BLaER1 (cell line): ENCODE data around the gene CYP4F2.
A peak's percentile ranks its signal among the peaks of the same experiment; 100 is the strongest.
"Not testable (repeated sequence)": the region's sequence is repeated elsewhere in the genome, so short reads cannot be mapped to it uniquely, and the experiment has no call there.

Source experiments
- H3K27ac ChIP-seq: shearing (Covaris generic); formaldehyde crosslinking; 2 replicates; pipeline ENCODE4 v1.8.1; 2022
- H3K27me3 ChIP-seq: shearing (Covaris generic); formaldehyde crosslinking; 2 replicates; pipeline ENCODE4 v1.8.1; 2022
- H3K36me3 ChIP-seq: shearing (Covaris generic); formaldehyde crosslinking; 2 replicates; pipeline ENCODE4 v1.8.1; 2022
- H3K4me1 ChIP-seq: shearing (Covaris generic); formaldehyde crosslinking; 2 replicates; pipeline ENCODE4 v1.8.1; 2022
- H3K4me2 ChIP-seq: shearing (Covaris generic); formaldehyde crosslinking; 2 replicates; pipeline ENCODE4 v1.8.1; 2022
- H3K4me3 ChIP-seq: shearing (Covaris generic); formaldehyde crosslinking; 2 replicates; pipeline ENCODE4 v1.8.1; 2022
- H3K9ac ChIP-seq: shearing (Covaris generic); formaldehyde crosslinking; 2 replicates; pipeline ENCODE4 v1.8.1; 2022
- H3K9me3 ChIP-seq: shearing (Covaris generic); formaldehyde crosslinking; 2 replicates; pipeline ENCODE4 v1.8.1; 2022
- H4K20me1 ChIP-seq: shearing (Covaris generic); formaldehyde crosslinking; 2 replicates; pipeline ENCODE4 v1.8.1; 2022
- Cebpa-rat ChIP-seq: shearing (Covaris generic); IDR thresholded peaks from 2 replicates; pipeline ENCODE4 v1.8.1; 2022

The CYP4F2 gene

DNA sequence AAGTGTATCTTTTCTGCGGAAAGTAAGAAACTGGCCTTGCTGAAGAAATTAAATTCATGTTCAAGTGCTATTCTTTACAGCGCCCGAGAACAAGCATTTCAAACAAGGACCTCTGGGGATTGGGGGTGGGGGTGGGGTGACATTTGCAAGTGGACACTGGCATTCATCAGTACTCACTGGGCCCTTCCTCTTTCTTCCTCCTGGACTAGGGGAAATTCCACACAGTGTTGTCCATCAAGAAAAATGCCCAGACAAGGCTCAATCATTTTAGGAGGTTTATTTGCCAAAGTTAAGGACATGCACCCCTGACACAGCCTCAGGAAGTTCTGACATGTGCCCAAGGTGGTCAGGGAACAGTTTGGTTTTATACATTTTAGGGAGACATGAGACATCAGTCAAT is 59.5 kb downstream of the CYP4F2 start:
- H3K36me3 ChIP-seq = no peaks in the 10 kb centered on the region
- H3K9me3 ChIP-seq = no peaks in the 10 kb centered on the region
- TF ChIP-seq Cebpa-rat = no peak
- no peaks in the 10 kb centered on the region for H3K27me3 ChIP-seq
- H3K4me3 ChIP-seq = no peak overlapping the region
- peak overlapping the region; percentile 97 for H3K4me2 ChIP-seq
- H3K9ac ChIP-seq = no peak overlapping the region; the same call in 1 of the 2 replicates
- H3K27ac ChIP-seq = peak overlapping the region; percentile 100
- H4K20me1 ChIP-seq = no peaks in the 10 kb centered on the region
- peaks cover 60% of the 10 kb centered on the region for H3K4me1 ChIP-seq

DNA sequence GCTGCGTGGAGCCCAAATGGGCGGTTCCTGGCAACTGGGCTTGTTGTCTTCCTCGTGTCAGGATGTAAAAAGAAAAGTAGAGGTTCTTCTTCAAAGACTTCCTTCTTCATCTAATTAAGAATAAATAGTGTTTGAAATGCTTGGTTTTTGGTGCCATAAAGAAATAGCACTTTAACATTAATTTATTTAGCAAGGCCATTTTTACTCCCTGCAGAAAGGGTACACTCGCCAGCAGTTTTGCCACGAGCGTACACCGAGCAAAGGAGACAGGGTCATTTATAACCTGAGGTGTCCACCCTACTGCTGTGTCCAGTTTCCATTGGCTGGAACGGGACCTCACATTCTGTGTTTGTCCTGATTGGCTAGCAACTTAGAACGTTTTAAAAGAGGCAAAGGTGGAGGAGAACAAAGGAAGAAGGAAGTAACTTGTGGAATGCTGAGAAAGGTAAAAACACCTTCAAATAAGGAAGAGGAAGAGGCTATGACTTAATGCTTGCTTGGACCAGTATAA is 60.6 kb downstream of the CYP4F2 start:
- H3K4me2 ChIP-seq = peak overlapping the region; percentile 97
- peaks cover 49% of the 10 kb centered on the region for H3K4me1 ChIP-seq
- TF ChIP-seq Cebpa-rat = no peak
- H3K27ac ChIP-seq = peak overlapping the region; percentile 100
- no peaks in the 10 kb centered on the region for H3K36me3 ChIP-seq
- H3K27me3 ChIP-seq = no peaks in the 10 kb centered on the region
- no peaks in the 10 kb centered on the region for H4K20me1 ChIP-seq
- peak overlapping the region; percentile 93 for H3K4me3 ChIP-seq
- no peaks in the 10 kb centered on the region for H3K9me3 ChIP-seq
- H3K9ac ChIP-seq = peak overlapping the region; percentile 99

DNA sequence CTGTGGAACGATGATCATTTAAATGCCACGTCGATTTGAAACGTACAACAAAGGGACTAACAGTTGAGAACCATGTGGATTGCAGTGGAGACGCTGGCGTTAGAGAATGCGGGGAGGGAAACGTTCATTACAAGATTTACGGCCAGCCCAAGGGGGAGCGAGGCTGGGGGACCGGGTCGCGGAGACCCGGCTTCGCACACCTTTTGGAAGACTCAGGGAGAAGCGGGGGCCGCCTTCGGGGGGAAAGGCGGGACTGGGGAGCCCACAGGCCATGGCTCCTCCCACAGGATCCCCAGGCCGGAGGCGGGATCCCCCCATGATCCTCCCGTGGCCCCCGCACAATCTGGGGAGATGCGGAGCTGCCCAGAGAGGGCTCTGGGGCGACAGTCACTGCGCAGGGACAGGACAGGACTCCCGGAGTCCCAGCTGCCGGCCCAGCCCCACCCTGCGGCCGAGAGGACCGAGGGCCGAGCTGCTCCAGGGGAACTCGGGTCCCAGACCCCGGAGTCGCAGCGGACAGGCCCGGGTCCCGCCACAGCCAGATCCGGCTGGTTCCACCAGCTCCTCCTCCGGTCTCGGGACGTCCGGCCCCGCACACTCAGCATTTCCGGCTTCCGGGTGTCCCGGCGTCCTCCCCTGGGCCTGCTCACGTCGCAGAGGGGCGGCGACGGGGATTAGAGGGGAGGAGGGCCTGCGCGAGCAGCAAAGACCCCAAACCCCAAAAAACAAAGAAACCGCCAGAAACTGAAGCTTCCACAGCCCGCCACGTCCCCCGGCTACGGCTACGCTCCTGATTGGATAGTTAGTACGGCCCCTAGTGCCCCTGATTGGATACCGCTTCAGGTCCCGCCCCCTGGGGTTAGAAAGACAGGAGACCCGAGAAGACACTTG is 61.3 kb downstream of the CYP4F2 start:
- Histone ChIP-seq H3K4me1 (peaks cover 43% of the 10 kb centered on the region), H3K36me3 (no peaks in the 10 kb centered on the region), H4K20me1 (no peaks in the 10 kb centered on the region), H3K9ac (peak overlapping the region; percentile 99), H3K4me2 (peak overlapping the region; percentile 97), H3K4me3 (peak overlapping the region; percentile 93), H3K27ac (peak overlapping the region; percentile 100), H3K9me3 (no peaks in the 10 kb centered on the region), H3K27me3 (no peaks in the 10 kb centered on the region)
- no peak for TF ChIP-seq Cebpa-rat

DNA sequence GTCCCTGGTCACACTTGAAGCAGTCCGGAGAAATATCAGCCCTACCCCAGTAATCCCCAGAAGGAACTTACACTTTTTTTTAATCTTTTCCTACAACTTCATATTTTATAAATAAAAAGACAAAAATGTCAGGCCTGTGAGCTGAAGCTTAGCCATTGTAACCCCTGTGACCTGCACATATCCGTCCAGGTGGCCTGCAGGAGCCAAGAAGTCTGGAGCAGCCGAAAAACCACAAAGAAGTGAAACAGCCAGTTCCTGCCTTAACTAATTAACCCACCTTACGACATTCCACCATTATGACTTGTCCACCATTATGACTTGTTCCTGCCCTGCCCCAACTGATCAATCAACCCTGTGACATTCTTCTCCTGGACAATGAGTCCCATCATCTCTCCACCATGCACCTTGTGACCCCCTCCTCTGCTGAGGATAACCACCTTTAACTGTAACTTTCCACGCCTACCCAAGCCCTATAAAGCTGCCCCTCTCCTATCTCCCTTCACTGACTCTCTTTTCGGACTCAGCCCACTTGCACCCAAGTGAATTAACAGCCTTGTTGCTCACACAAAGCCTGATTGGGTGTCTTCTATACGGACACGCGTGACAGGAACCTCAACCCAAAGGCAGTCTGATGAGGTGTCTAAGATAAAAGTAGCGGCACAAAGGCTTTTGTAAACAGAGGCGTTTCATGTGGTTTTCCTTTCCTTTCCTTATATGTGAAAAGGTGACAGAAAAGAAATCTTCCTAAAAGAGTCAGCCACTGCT is 62.1 kb downstream of the CYP4F2 start:
- H4K20me1 ChIP-seq, H3K9me3 ChIP-seq, H3K27me3 ChIP-seq, H3K36me3 ChIP-seq: not testable (repeated sequence)
- Histone ChIP-seq H3K9ac (peak overlapping the region; percentile 99), H3K4me1 (peaks cover 43% of the 10 kb centered on the region), H3K27ac (peak overlapping the region; percentile 100), H3K4me3 (peak overlapping the region; percentile 93), H3K4me2 (peak overlapping the region; percentile 97)

DNA sequence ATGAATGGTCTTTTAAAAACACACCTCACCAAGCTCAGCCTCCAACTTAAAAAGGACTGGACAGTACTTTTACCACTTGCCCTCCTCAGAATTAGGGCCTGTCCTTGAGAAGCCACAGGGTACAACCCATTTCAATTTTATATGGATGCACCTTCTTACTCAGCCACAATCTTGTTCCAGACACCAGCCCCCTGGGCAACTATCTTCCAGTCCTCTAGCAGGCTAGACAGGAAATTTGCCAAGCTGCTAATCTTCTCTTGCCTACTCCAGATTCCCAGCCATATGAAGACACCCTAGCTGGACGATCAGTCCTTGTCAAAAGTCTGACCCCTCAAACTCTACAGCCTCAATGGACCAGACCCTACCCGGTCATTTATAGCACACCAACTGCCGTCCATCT is 63.6 kb downstream of the CYP4F2 start:
- not testable (repeated sequence) for H3K27me3 ChIP-seq, H3K9ac ChIP-seq, H4K20me1 ChIP-seq, H3K36me3 ChIP-seq, H3K27ac ChIP-seq, H3K9me3 ChIP-seq, H3K4me3 ChIP-seq, H3K4me2 ChIP-seq
- H3K4me1 ChIP-seq = peaks cover 30% of the 10 kb centered on the region

DNA sequence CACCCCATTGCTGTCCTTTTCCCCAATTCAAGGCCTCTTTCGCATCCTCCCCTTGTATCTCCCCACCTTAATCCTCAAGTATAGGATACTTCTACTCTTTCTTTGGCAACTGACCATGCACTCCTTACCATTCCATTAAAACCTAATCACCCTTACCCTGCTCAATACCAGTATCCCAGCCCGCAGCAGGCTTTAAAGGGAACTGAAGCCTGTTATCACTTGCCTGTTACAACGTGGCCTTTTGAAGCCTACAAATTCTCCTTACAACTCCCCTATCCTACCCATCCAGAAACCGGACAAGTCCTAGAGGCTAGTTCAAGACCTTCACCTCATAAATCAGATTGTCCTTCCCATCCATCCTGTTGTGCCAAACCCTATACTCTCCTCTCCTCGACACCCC is 66.2 kb downstream of the CYP4F2 start:
- no peak overlapping the region for H3K4me2 ChIP-seq
- no peak for TF ChIP-seq Cebpa-rat
- H3K4me1 ChIP-seq = peaks cover 25% of the 10 kb centered on the region
- no peaks in the 10 kb centered on the region for H3K36me3 ChIP-seq
- no peak overlapping the region for H3K9ac ChIP-seq
- no peaks in the 10 kb centered on the region for H3K27me3 ChIP-seq
- no peak overlapping the region for H3K27ac ChIP-seq
- H3K4me3 ChIP-seq = no peak overlapping the region
- no peaks in the 10 kb centered on the region for H3K9me3 ChIP-seq
- no peaks in the 10 kb centered on the region for H4K20me1 ChIP-seq

DNA sequence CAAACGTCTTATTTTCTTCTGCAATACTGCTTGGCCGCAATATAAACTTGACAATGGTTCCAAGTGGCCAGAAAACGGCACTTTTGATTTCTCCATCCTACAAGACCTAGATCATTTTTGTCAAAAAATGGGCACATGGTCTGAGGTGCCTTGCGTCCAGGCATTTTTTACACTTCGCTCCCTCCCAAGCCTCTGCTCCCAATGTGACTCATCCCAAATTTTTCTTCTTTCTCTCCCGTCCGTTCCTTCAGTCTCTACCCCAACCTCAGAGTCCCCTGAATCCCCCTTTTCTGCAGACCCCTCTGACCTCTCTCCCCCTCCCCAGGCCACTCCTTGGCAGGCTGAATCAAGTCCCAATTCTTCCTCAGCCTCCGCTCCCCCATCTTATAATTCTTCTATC is 68.1 kb downstream of the CYP4F2 start:
- no peaks in the 10 kb centered on the region for H4K20me1 ChIP-seq
- no peak for TF ChIP-seq Cebpa-rat
- H3K4me2 ChIP-seq = no peak overlapping the region
- no peak overlapping the region for H3K4me3 ChIP-seq
- H3K9ac ChIP-seq = no peak overlapping the region
- H3K4me1 ChIP-seq = peaks cover 14% of the 10 kb centered on the region
- no peaks in the 10 kb centered on the region for H3K9me3 ChIP-seq
- H3K27ac ChIP-seq = no peak overlapping the region
- no peaks in the 10 kb centered on the region for H3K27me3 ChIP-seq
- H3K36me3 ChIP-seq = no peaks in the 10 kb centered on the region

DNA sequence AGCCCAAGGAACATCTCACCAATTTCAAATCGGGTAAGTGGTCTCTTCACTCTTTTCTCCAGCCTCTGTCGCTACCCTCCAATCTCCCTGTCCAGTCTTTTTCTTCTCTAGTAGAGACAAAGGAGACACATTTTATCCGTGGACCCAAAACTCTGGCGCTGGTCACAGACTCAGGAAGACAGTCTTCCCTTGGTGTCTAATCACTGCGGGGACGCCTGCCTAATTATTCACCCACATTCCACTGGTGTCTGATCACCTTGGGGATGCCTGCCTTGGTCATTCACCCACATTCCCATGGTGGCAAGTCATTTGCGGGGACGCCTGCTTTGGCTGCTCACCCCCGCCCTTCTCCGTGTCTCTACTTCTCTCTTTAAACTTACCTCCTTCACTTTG is 68.6 kb downstream of the CYP4F2 start:
- H3K4me3 ChIP-seq = no peak overlapping the region
- no peaks in the 10 kb centered on the region for H4K20me1 ChIP-seq
- H3K4me2 ChIP-seq = no peak overlapping the region
- no peaks in the 10 kb centered on the region for H3K27me3 ChIP-seq
- no peaks in the 10 kb centered on the region for H3K9me3 ChIP-seq
- peaks cover 14% of the 10 kb centered on the region for H3K4me1 ChIP-seq
- H3K9ac ChIP-seq = no peak overlapping the region
- no peak for TF ChIP-seq Cebpa-rat
- no peaks in the 10 kb centered on the region for H3K36me3 ChIP-seq
- no peak overlapping the region for H3K27ac ChIP-seq

DNA sequence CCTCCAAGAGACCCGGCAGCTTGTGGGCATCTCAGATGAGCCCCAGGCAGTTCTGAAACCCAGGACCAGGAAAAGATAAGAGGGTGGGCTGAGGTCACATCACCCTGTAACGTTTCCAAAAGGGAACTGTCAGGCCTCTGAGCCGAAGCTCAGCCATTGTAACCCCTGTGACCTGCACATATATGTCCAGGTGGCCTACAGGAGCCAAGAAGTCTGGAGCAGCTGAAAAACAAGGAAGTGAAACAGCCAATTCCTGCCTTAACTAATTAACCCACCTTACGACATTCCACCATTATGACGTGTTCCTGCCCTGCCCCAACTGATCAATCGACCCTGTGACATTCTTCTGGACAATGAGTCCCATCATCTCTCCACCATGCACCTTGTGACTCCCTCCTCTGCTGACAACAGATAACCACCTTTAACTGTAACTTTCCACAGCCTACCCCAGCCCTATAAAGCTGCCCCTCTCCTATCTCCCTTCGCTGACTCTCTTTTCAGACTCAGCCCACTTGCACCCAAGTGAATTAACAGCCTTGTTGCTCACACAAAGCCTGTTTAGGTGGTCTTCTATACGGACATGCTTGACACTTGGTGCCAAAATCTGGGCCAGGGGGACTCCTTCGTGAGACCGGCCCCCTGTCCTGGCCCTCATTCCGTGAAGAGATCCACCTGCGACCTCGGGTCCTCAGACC is 69.1 kb downstream of the CYP4F2 start:
- peak overlapping the region; percentile 58 for H3K27ac ChIP-seq
- not testable (repeated sequence) for H3K36me3 ChIP-seq, H3K27me3 ChIP-seq, H3K4me3 ChIP-seq, H3K9me3 ChIP-seq, H4K20me1 ChIP-seq
- 0 out of 2 replicates have a peak overlapping the region, but pooled peaks have one; percentile 24 for H3K9ac ChIP-seq
- peak overlapping the region; percentile 65 for H3K4me2 ChIP-seq
- H3K4me1 ChIP-seq = peaks cover 14% of the 10 kb centered on the region
